Nephron progenitor cell (in vitro differentiated cells): ENCODE measurements around the gene PCCB.

Experiments used
- DNase-seq: peaks from one replicate; pipeline ENCODE4 v3.0.0; 2021
- H3K27ac Mint-ChIP-seq: 2 replicates; pipeline ENCODE4 v1.8.0; 2021; ENCODE audit warnings: mild to moderate bottlenecking, moderate library complexity, mixed read lengths
- H3K27me3 Mint-ChIP-seq: 2 replicates; pipeline ENCODE4 v1.8.0; 2021; ENCODE audit warnings: mild to moderate bottlenecking, low read depth, mixed read lengths; ENCODE audit not compliant: poor library complexity
- H3K36me3 Mint-ChIP-seq: 2 replicates; pipeline ENCODE4 v1.8.0; 2021; ENCODE audit warnings: low read depth, mixed read lengths
- H3K4me1 Mint-ChIP-seq: 2 replicates; pipeline ENCODE4 v1.8.0; 2021; ENCODE audit warnings: mixed read lengths
- H3K4me3 Mint-ChIP-seq: 2 replicates; pipeline ENCODE4 v1.8.0; 2021; ENCODE audit warnings: mild to moderate bottlenecking, moderate library complexity, mixed read lengths
- H3K9me3 Mint-ChIP-seq: 2 replicates; pipeline ENCODE4 v1.8.0; 2021; ENCODE audit warnings: mild to moderate bottlenecking, moderate library complexity, mixed read lengths
- TF ChIP-seq, protein P1 (sequence below): fragments of 200-600 bp; sonication (generic); IDR thresholded peaks from 2 replicates; pipeline ENCODE4 v1.5.0; 2021; ENCODE audit warnings: antibody characterized with exemption

The PCCB gene

GRCh38 chr3:136247436-136247835, 2.7 kb upstream of the PCCB start:
- peaks cover 26% of the 10 kb centered on the region for H3K4me1 Mint-ChIP-seq
- no peaks in the 10 kb centered on the region for H3K9me3 Mint-ChIP-seq
- no peak for DNase-seq
- TF ChIP-seq, protein P1, sequence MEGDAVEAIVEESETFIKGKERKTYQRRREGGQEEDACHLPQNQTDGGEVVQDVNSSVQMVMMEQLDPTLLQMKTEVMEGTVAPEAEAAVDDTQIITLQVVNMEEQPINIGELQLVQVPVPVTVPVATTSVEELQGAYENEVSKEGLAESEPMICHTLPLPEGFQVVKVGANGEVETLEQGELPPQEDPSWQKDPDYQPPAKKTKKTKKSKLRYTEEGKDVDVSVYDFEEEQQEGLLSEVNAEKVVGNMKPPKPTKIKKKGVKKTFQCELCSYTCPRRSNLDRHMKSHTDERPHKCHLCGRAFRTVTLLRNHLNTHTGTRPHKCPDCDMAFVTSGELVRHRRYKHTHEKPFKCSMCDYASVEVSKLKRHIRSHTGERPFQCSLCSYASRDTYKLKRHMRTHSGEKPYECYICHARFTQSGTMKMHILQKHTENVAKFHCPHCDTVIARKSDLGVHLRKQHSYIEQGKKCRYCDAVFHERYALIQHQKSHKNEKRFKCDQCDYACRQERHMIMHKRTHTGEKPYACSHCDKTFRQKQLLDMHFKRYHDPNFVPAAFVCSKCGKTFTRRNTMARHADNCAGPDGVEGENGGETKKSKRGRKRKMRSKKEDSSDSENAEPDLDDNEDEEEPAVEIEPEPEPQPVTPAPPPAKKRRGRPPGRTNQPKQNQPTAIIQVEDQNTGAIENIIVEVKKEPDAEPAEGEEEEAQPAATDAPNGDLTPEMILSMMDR: no peak
- peaks cover 6% of the 10 kb centered on the region for H3K27me3 Mint-ChIP-seq
- no peak overlapping the region for H3K4me3 Mint-ChIP-seq
- H3K27ac Mint-ChIP-seq: no peak overlapping the region
- no peaks in the 10 kb centered on the region for H3K36me3 Mint-ChIP-seq

DNA sequence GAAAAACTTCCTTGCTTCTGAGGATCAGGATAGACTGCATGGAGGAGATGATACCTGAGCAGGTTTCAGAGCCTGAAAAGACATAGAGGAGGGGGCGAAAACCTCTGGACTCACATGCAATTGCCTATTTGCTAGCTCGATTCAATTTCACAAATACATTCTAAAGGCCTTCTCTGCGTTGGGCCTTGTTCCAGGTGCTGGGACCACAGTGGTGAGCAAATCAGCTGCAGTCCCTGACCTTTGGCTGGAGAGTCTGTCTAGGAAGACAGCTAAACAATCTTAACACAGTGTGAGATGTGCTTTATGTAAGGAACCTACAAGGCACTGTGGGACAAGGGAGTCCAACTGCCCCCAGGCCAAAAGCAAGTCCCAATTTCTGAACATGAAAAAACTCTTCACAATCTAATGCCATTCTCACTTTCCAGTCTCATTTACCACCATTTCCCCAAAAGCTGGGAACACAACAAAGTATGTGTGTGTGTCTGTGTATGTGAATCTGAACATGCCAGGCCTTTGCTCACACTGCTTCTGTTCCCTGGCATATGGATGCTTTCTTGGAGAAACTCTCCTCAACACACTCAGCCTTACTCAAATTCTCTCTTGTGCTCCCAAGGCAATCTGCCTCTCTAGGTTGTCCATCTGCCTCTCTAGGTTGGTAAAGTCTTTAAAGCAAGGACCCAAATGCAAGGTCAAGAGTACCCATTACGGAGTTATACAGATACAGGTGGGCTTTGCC, 2.1 kb upstream of the PCCB start:
- H3K4me1 Mint-ChIP-seq: peaks cover 26% of the 10 kb centered on the region
- TF ChIP-seq, protein P1: no peak
- no peaks in the 10 kb centered on the region for H3K36me3 Mint-ChIP-seq
- no peak overlapping the region for H3K4me3 Mint-ChIP-seq
- no peaks in the 10 kb centered on the region for H3K9me3 Mint-ChIP-seq
- no peak for DNase-seq
- no peak overlapping the region for H3K27ac Mint-ChIP-seq
- peaks cover 6% of the 10 kb centered on the region for H3K27me3 Mint-ChIP-seq

DNA sequence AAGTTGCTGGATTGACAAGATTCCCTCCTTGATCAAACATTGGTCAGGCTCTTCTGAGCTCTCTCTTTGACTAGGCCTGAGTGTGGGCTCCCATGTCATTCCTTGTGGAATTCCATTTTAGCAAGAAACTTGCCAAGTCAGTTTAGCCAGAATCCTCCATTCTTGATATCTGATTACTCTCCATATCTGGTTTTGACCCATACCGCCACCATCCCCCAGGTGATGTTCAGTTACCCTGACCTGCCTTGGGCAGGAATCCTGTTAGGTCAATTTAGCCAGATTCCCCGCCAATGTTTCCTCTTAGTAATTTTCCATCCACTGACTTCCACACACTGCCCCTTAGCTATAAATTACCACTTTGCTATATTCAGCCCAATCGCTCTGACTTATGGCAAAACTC, 1.0 kb upstream of the PCCB start:
- H3K27ac Mint-ChIP-seq: no peak overlapping the region
- H3K4me3 Mint-ChIP-seq: no peak overlapping the region
- H3K27me3 Mint-ChIP-seq: peaks cover 3% of the 10 kb centered on the region
- no peak for DNase-seq
- peaks cover 30% of the 10 kb centered on the region for H3K4me1 Mint-ChIP-seq
- H3K36me3 Mint-ChIP-seq: no peaks in the 10 kb centered on the region
- H3K9me3 Mint-ChIP-seq: no peaks in the 10 kb centered on the region
- TF ChIP-seq, protein P1: no peak

GRCh38 chr3:136249593-136249992, 547 bp upstream of the PCCB start:
- Mint-ChIP-seq H3K36me3 (no peaks in the 10 kb centered on the region), H3K27me3 (peaks cover 3% of the 10 kb centered on the region), H3K9me3 (no peaks in the 10 kb centered on the region), H3K4me1 (peaks cover 31% of the 10 kb centered on the region), H3K4me3 (peak overlapping the region; percentile 88), H3K27ac (peak overlapping the region; percentile 98)
- DNase-seq: no peak
- TF ChIP-seq, protein P1: no peak

- peak; percentile 13 for DNase-seq
- no peaks in the 10 kb centered on the region for H3K27me3 Mint-ChIP-seq
- H3K36me3 Mint-ChIP-seq: peaks cover under 1% of the 10 kb centered on the region
Observed at GRCh38 chr3:136250903-136251460, 842 bp downstream of the PCCB start.

More at GRCh38 chr3:136250903-136251460, 842 bp downstream of the PCCB start:
- Mint-ChIP-seq H3K4me3 (peak overlapping the region; percentile 88), H3K9me3 (no peaks in the 10 kb centered on the region), H3K4me1 (peaks cover 39% of the 10 kb centered on the region), H3K27ac (peak overlapping the region; percentile 98)
- TF ChIP-seq, protein P1: no peak
